ENCODE measurements around the gene PRSS35.
"Not testable (repeated sequence)": the region's sequence is repeated elsewhere in the genome, so short reads cannot be mapped to it uniquely, and the experiment has no call there.

PRSS35 gene

DNA sequence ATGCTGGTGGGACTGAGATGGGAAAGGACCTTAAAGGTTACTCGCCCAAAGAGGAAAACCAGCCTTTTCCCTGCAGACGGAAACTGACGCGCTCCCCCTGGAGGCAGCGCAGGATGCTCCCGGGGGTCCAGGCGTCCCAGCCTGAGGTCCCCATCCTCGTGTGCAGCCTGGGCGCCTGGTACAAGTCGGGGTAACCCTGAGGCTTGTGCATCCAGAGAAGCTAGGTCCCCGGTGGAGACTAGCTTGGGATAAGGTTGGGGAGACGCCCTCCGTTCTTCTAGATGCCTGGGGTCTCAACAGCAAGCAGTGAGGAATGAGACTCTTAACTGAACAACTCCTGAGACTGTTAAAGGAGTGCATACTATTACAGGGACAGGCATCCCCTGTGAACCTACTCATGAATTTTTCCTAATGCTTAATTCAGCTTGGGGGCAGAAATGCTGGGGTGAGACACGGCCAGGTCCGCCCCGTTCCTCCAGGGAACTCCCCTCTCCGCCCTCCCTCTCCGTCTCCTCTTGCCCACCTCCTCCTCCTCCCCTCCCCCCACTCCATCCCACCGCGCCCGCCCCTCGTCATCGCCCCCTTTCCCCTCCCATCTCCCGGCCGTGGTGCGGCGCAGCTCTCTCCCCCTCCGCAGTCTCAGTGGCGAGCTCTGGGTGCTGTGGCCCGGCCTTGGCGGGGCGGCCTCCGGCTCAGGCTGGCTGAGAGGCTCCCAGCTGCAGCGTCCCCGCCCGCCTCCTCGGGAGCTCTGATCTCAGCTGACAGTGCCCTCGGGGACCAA, at the start of gene PRSS35:
TSS of gene PRSS35 (plus strand) at position 634 of the 781 bp plus-strand sequence. CDS start 10,908 bp downstream, outside the sequence.
- peak; percentile 19 for DNase-seq

GRCh38 chr6:83463886-83464285, 48.4 kb upstream of the PRSS35 start:
- peak; percentile 80 for DNase-seq

- no peak for DNase-seq
Observed at GRCh38 chr6:83464381-83465140, 47.8 kb upstream of the PRSS35 start.

DNA sequence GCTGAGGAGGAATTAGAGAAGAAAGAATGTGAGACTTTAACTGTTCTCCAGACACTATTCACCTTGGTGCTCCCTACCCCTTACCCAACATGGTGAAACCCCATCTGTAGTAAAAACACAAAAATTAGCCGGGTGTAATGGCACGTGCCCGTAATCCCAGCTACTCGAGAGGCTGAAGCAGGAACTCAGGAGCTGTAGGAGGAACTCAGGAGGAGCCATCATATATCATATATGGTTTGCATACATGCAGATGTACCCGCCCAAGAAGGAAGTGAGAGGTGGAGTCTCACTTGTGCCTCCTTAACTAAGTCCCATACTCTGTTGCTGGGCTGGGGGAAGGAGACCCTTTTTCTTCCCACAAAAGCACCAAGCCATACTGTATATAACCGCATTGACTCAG, 46.0 kb upstream of the PRSS35 start:
- peak; percentile 60 for DNase-seq

DNA sequence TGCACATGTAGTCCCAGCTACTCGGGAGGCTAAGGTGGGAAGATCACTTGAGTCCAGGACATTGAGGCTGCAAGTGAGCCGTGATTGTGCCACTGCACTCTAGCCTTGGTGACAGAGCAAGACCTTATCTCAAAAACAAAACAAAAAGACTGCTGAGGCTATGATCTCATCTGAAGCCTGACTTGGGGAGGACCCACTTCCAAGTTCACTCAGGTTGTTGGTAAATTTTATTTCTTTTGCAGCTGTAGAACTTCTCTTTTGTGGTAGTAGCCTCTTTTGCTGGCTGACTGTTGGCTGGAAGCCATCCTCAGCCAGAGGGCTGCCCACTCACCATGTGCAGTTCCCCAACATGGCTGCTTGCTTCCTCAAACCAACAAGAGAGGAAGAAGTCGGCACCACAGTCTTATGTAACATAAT, 44.7 kb upstream of the PRSS35 start:
- peak; percentile 99 for DNase-seq

DNA sequence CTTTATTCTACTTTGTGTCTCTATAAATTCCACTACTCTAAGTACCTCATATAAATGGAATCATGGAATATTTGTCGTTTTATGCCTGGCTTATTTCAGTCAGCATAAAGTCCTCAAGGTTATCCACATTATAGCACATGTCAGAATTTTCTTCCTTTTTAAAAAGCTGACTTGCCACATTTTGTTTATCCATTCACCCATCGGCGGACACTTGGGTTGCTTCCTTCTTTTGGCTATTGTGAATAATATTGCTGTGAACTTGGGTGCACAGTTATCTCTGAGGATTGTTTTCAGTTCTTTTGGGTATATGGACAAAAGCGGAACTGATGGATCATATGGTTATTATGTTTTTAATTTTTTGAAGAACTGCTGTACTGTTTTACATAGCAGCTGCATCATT, 42.3 kb upstream of the PRSS35 start:
- DNase-seq: no peak

- no peak for DNase-seq
Observed at GRCh38 chr6:83470587-83470986, 41.7 kb upstream of the PRSS35 start.

DNA sequence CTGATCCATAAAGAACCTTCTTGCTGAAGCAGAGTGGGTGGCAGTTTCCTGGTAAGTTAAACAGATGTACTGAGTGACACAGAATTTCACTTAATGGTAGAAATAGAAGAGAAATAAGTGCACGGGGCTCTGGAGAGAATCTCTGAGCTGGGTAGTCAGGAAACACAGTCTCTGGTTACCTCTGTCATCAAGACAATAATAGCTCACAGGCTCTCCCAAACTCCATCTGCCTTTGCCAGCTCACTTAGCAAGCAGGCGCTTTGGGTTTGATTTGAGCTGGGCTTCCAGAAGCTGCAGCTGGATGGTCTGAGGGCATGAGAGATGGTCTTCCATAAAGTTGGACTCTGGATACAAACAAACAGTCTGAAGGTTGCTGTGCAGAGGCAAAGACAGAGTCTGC, 39.6 kb upstream of the PRSS35 start:
- DNase-seq: no peak

DNA sequence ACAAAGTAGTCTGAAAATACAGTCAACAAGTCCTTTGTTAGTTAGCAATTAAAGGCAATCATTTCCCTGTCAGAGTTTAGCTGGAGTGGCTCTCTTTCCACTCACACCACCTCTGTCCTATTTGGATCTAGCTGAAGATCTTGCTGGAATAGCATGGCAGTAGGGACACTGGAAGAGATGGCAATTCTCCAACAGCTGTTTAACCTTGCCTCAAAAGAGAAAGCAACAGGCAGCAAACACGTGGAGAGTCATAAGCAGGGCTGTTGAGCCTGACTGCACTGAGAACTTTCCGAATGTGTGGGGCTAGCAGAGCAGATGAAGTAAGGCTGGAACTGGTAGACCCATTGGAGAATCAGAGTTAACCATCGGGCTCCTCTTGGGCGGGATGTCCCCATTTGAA, 38.0 kb upstream of the PRSS35 start:
- no peak for DNase-seq

DNA sequence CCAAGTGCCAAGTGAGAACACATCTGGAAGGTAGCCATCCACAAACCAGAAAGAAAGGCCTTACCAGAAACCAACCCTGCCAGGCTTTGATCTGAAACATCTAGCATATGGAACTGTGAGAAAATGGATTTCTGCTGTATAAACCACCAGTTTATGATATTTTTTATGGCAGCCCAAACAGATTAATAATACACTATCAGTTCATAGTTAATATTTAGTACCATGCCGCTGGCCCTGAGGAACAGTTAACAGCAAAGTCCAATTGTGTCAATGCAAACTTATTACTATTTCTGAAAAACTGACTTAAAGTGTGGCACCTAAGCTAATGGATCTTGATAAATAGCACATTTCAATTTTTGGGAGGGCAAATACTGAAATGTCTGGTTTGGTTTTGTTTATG, 35.4 kb upstream of the PRSS35 start:
- no peak for DNase-seq

DNA sequence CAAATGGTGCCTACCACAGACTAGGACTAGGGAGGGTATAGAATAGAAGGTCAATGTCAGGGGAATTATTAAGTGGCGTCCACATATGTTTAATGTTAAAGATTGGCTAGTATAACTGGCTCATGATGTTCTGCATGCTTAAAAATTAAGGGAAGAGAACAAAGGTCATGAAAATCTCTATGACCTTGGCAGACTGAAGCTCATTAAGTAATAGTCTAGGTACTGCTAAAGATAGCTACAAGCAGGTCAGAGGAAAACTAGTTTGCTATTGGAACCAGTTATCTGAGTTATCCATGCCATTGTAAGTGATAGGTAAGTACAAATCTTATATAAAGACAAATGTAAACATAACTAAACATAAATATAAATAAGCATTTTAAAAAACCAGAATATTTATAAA, 32.9 kb upstream of the PRSS35 start:
- DNase-seq: no peak

- no peak for DNase-seq
Observed at GRCh38 chr6:83480470-83480869, 31.9 kb upstream of the PRSS35 start.

- not testable (repeated sequence) for DNase-seq
Observed at GRCh38 chr6:83481938-83482337, 30.4 kb upstream of the PRSS35 start.

DNA sequence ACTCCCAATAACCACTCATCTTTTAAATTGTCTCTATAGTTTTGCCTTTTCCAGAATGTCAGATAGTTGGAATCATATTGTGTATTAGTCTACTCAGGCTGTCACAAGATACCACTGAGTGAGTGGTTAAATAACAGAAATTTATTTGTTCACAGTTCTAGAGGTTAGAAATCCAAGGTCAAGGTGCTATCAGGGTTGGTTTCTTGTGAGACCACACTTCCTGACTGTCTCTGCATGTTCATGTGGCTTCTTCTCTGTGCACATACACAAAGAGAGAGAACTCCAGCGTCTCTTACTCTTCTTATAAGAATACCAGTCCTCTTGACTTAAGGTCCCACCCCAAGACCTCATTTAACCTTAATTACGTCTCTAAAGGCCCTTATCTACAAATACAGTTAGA, 23.9 kb upstream of the PRSS35 start:
- no peak for DNase-seq

DNA sequence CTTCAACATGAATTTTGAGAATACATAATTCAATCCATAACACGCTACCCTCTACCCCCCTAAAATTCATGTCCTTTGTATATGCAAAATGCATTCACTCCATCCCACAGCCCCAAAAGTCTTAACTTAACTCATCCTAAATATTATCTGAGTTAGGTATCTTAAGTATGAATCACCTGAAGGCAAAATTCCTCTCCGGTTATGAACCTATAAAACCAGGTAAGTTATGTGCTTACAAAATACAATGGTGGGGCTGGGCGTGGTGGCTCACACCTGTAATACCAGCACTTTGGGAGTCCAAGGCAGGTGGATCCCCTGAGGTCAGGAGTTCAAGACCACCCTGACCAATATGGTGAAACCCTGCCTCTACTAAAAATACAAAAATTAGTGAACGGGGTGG, 23.5 kb upstream of the PRSS35 start:
- no peak for DNase-seq

DNA sequence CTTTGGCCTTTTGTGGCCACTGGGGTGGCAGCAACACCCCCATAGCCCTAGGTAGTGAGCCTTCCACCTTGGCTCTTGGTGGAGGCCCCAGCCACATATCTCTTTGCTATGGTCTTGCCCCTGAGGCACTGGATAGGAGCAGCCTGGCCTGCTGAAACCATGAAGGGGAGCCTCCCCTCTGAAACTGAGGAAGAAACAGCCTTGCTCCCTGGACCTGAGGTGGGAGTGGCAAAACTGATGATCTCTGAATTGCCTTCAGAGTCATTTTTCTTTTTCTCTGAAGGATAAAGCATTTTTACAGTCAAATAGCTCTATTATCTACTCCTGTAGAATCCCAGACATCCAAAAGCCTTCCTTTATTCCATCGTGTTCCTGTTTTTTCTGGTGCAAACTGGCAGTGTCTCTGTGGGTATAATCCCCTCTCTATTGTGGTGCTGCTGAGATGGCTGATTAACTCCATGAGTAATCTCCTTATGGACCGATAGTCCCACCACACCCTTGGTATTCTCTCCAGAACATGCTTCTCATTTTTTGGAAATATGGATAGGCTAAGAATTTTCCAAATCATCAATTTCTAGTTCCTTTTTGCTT, 22.0 kb upstream of the PRSS35 start:
- no peak for DNase-seq

- DNase-seq: peak; percentile 83
Observed at GRCh38 chr6:83505356-83505755, 7.0 kb upstream of the PRSS35 start.

GRCh38 chr6:83509441-83509840, 2.9 kb upstream of the PRSS35 start:
- no peak for DNase-seq

GRCh38 chr6:83510791-83511190, 1.5 kb upstream of the PRSS35 start:
- no peak for DNase-seq

DNA sequence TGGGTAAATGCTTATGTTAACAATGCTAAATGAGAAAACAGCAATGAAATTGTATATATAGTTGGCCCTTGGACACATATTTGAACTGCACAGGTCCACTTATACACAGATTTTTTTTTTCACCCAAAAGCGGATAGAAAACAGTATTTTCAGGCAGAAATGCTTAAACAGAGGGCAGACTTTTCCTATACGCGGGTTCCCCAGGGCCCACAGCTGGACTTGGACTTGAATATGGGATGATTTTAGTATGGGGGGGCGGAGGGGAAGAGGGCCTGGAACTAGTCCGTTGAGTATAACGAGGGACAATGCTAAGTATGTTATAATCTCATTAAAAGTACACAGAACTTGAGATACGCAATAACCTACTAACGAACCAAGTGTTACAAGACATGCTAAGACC, 1.1 kb upstream of the PRSS35 start:
- no peak for DNase-seq

- no peak for DNase-seq
Observed at GRCh38 chr6:83514466-83514865, 2.1 kb downstream of the PRSS35 start.

- DNase-seq: peak; percentile 47
Observed at GRCh38 chr6:83514866-83515466, 2.6 kb downstream of the PRSS35 start.

DNA sequence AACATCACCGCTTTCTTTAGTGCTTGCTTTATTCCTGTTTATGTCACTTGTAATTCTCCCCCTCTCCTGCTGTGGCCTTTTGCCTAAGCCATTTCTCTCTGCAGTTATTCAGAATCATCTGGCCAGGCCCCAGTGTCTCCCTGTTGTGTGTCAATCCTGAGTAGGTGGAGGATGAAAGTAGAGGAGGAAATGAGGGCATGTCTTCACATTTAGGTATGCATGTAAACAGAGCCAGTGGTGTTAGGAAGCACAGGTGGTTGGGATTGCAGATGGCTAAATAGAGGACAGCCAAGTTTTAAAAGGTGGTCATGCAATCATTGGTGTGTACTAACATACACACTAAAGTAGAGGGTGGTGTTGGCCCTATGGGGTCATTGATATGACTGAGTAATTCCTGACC, 5.2 kb downstream of the PRSS35 start:
- no peak for DNase-seq

Measured in MV-4-11 (cell line).